WERI-Rb-1 (cell line): Measurements from ENCODE around the gene DHRS1.

Experiments
- DNase-seq: peaks from one replicate; pipeline ENCODE4 v3.0.0-alpha.2; 2020
- H3K27ac ChIP-seq: fragments of 250-450 bp; sonication (Bioruptor Pico); 2 replicates; pipeline ENCODE4 v1.5.1; 2020; ENCODE audit warnings: mild to moderate bottlenecking, moderate library complexity
- H3K27me3 ChIP-seq: fragments of 250-450 bp; sonication (Bioruptor Pico); 2 replicates; pipeline ENCODE4 v1.5.1; 2021; ENCODE audit warnings: mild to moderate bottlenecking, low read depth, moderate library complexity; ENCODE audit not compliant: insufficient read depth, severe bottlenecking
- H3K36me3 ChIP-seq: fragments of 250-450 bp; sonication (Bioruptor Pico); 2 replicates; pipeline ENCODE4 v1.5.1; 2020; ENCODE audit warnings: mild to moderate bottlenecking, moderate library complexity
- H3K4me3 ChIP-seq: 2 replicates; pipeline ENCODE4 v1.5.1; 2011; ENCODE audit warnings: low read depth, mild to moderate bottlenecking, control low read depth, low read length
- H3K9me3 ChIP-seq: fragments of 250-450 bp; sonication (Bioruptor Pico); 2 replicates; pipeline ENCODE4 v1.5.1; 2021; ENCODE audit warnings: mild to moderate bottlenecking, moderate library complexity; ENCODE audit not compliant: severe bottlenecking
- TF ChIP-seq, protein P1 (sequence below): IDR thresholded peaks from 2 replicates; pipeline ENCODE4 v1.5.1; 2011; ENCODE audit warnings: low read depth, mild to moderate bottlenecking, control low read depth, inconsistent platforms, low read length

The DHRS1 gene

GRCh38 chr14:24299255-24300191 lies at the start of gene DHRS1, which contains the start of gene NOP9:
Gene DHRS1, minus strand, starts transcription at chr14:24299780. Its CDS starts 674 bp downstream, at chr14:24299106.
Gene NOP9, plus strand, starts transcription at chr14:24299850. Its CDS starts 105 bp downstream, at chr14:24299955.
- TF ChIP-seq, protein P1, sequence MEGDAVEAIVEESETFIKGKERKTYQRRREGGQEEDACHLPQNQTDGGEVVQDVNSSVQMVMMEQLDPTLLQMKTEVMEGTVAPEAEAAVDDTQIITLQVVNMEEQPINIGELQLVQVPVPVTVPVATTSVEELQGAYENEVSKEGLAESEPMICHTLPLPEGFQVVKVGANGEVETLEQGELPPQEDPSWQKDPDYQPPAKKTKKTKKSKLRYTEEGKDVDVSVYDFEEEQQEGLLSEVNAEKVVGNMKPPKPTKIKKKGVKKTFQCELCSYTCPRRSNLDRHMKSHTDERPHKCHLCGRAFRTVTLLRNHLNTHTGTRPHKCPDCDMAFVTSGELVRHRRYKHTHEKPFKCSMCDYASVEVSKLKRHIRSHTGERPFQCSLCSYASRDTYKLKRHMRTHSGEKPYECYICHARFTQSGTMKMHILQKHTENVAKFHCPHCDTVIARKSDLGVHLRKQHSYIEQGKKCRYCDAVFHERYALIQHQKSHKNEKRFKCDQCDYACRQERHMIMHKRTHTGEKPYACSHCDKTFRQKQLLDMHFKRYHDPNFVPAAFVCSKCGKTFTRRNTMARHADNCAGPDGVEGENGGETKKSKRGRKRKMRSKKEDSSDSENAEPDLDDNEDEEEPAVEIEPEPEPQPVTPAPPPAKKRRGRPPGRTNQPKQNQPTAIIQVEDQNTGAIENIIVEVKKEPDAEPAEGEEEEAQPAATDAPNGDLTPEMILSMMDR, result no peak
- peaks cover 48% of the 10 kb centered on the region for H3K36me3 ChIP-seq

DNA sequence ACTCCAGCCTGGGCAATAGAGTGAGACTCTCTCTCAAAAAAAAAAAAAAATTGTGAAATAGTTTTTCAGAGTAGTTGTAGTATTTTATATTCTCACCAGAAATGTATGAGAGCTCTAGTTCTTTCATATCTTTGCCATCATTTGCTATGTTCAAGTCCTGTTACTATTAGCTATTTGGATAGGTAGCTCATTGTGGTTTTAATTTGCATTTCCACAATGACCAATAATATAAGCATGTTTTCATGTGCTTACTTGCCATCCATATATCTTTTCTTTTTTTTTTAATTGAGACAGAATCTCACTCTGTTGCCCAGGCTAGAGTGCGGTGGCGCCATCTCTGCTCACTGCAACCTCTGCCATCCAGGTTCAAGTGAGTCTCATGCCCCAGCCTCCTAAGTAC lies 48.6 kb upstream of the DHRS1 start:
- Histone ChIP-seq H3K27me3 (no peaks in the 10 kb centered on the region), H3K27ac (no peak overlapping the region)

More at GRCh38 chr14:24299255-24300191, at the start of gene DHRS1, which contains the start of gene NOP9:
- Histone ChIP-seq H3K27ac (peak within 1 kb of the TSS; percentile 67), H3K4me3 (peak within 1 kb of the TSS; percentile 94), H3K27me3 (no peaks in the 10 kb centered on the region), H3K9me3 (no peaks in the 10 kb centered on the region)
- peak; percentile 88 for DNase-seq

GRCh38 chr14:24347134-24347533 lies 47.6 kb upstream of the DHRS1 start:
- DNase-seq, result no peak
- Histone ChIP-seq H3K36me3 (no peaks in the 10 kb centered on the region), H3K9me3 (no peaks in the 10 kb centered on the region), H3K27me3 (no peaks in the 10 kb centered on the region), H3K4me3 (no peak overlapping the region), H3K27ac (no peak overlapping the region)
- TF ChIP-seq, protein P1, result no peak

More for the DNA sequence above, 48.6 kb upstream of the DHRS1 start:
- no peaks in the 10 kb centered on the region for H3K9me3 ChIP-seq
- no peak for DNase-seq
- no peaks in the 10 kb centered on the region for H3K36me3 ChIP-seq
- H3K4me3 ChIP-seq, result no peak overlapping the region
- TF ChIP-seq, protein P1, result no peak

DNA sequence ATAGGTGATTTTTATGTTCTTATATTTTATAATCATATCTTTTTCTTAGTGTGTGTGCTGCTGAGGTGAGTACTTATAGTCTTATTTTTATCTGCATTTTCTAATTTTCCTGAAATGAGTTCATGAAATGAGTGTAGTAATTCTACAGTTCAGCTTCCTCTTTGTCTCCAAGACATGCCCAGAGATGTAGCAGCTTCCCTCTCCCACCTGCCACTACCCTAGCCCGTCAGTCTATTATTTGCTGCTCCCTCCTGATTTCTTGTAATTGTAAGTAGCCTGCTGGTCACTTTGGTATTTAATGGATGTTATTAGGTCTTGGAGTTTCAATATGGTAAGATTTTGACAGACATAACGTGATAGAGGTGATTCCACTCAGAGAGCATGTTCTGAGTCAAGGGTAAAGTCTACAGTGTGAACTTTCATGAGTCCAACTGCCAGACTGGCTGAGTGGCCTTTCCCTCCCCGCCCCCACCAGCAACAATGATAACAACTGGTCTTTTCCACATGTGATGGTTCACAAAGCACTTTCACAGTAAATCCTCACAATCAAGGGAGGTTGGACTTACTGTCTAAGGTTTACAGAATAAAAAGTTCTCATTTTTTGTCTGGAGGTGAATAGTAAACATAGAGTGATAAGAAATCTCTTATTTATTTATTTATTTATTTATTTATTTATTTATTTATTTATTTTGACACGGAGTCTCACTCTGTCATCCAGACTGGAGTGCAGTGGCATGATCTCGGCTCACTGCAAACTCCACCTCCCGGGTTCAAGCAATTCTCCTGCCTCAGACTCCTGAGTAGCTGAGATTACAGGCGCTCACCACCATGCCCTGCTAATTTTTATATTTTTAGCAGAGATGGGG lies 44.4 kb upstream of the DHRS1 start:
- no peak for DNase-seq
- no peak overlapping the region for H3K27ac ChIP-seq
- no peaks in the 10 kb centered on the region for H3K9me3 ChIP-seq
- H3K27me3 ChIP-seq, result no peaks in the 10 kb centered on the region
- TF ChIP-seq, protein P1, result no peak
- H3K4me3 ChIP-seq, result no peak overlapping the region
- no peaks in the 10 kb centered on the region for H3K36me3 ChIP-seq

- TF ChIP-seq, protein P1, result no peak
- Histone ChIP-seq H3K27me3 (no peaks in the 10 kb centered on the region), H3K36me3 (no peaks in the 10 kb centered on the region), H3K4me3 (no peak overlapping the region), H3K9me3 (no peaks in the 10 kb centered on the region), H3K27ac (no peak overlapping the region)
- DNase-seq, result no peak
Observed at GRCh38 chr14:24342889-24343288, 43.3 kb upstream of the DHRS1 start.
